ENCODE results near the gene FGD6. TPM values are rescaled to one million over a fixed set of nuclear protein-coding genes. Genes with fewer than 3 reads are reported as not detected.
"Not testable (repeated sequence)": the region's sequence is repeated elsewhere in the genome, so short reads cannot be mapped to it uniquely, and the experiment has no call there.

The FGD6 gene
- total RNA-seq, 2 donors from 2014 or later = 9.9 to 13.9 TPM

GRCh38 chr12:95237315-95237714 lies 20.0 kb upstream of the FGD6 start:
- DNase-seq (ENCODE audit: low spot score) = no peak
- Histone ChIP-seq H3K27me3 (replicated peaks; ENCODE audit: insufficient read depth) (no peaks in the 10 kb centered on the region), H3K4me3 (no peak overlapping the region), H3K9me3 (no peaks in the 10 kb centered on the region), H3K27ac (no peak overlapping the region), H3K36me3 (no peaks in the 10 kb centered on the region), H3K4me1 (replicated peaks) (no peaks in the 10 kb centered on the region)
- TF ChIP-seq, protein P1, sequence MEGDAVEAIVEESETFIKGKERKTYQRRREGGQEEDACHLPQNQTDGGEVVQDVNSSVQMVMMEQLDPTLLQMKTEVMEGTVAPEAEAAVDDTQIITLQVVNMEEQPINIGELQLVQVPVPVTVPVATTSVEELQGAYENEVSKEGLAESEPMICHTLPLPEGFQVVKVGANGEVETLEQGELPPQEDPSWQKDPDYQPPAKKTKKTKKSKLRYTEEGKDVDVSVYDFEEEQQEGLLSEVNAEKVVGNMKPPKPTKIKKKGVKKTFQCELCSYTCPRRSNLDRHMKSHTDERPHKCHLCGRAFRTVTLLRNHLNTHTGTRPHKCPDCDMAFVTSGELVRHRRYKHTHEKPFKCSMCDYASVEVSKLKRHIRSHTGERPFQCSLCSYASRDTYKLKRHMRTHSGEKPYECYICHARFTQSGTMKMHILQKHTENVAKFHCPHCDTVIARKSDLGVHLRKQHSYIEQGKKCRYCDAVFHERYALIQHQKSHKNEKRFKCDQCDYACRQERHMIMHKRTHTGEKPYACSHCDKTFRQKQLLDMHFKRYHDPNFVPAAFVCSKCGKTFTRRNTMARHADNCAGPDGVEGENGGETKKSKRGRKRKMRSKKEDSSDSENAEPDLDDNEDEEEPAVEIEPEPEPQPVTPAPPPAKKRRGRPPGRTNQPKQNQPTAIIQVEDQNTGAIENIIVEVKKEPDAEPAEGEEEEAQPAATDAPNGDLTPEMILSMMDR (IDR thresholded peaks at IDR 0.05) = no peak
- TF ChIP-seq POLR2A (IDR thresholded peaks at IDR 0.05) = no peak
- WGBS = 69% methylated on average over 1 of the region's 1 CpG
- intact Hi-C loops (cut with DNase I) = no loop called here

GRCh38 chr12:95235621-95236020 lies 18.4 kb upstream of the FGD6 start:
- DNase-seq (ENCODE audit: low spot score); H3K27ac ChIP-seq; H3K4me1 ChIP-seq (replicated peaks); H3K9me3 ChIP-seq; H3K36me3 ChIP-seq; H3K4me3 ChIP-seq; intact Hi-C loops (cut with DNase I); H3K27me3 ChIP-seq (replicated peaks; ENCODE audit: insufficient read depth): not testable (repeated sequence)
- WGBS = 96% methylated on average over 21 of the region's 31 CpGs

GRCh38 chr12:95234187-95234586 lies 16.9 kb upstream of the FGD6 start:
- H3K36me3 ChIP-seq; intact Hi-C loops (cut with DNase I); DNase-seq (ENCODE audit: low spot score); H3K4me1 ChIP-seq (replicated peaks); H3K9me3 ChIP-seq; H3K27ac ChIP-seq; H3K4me3 ChIP-seq; H3K27me3 ChIP-seq (replicated peaks; ENCODE audit: insufficient read depth): not testable (repeated sequence)
- 98% methylated on average over 14 of the region's 14 CpGs for WGBS

- Histone ChIP-seq H3K4me3 (no peak overlapping the region), H3K27me3 (replicated peaks; ENCODE audit: insufficient read depth) (no peaks in the 10 kb centered on the region), H3K9me3 (no peaks in the 10 kb centered on the region), H3K27ac (no peak overlapping the region), H3K36me3 (no peaks in the 10 kb centered on the region), H3K4me1 (replicated peaks) (no peaks in the 10 kb centered on the region)
- intact Hi-C loops (cut with DNase I) = no loop called here
- DNase-seq (ENCODE audit: low spot score) = no peak
- TF ChIP-seq, protein P1 (IDR thresholded peaks at IDR 0.05) = no peak
- TF ChIP-seq POLR2A (IDR thresholded peaks at IDR 0.05) (no peak), POLR2AphosphoS5 (IDR thresholded peaks at IDR 0.05) (no peak)
- WGBS = 49% methylated on average over 2 of the region's 2 CpGs
Measured at GRCh38 chr12:95231190-95231589, 13.9 kb upstream of the FGD6 start.

GRCh38 chr12:95230313-95230712 lies 13.0 kb upstream of the FGD6 start:
- no peaks in the 10 kb centered on the region for H3K27me3 ChIP-seq (replicated peaks; ENCODE audit: insufficient read depth)
- DNase-seq (ENCODE audit: low spot score) = no peak
- no peak overlapping the region for H3K4me3 ChIP-seq
- intact Hi-C loops (cut with DNase I) = no loop called here
- no peaks in the 10 kb centered on the region for H3K9me3 ChIP-seq
- H3K36me3 ChIP-seq = no peaks in the 10 kb centered on the region
- TF ChIP-seq, protein P1 (IDR thresholded peaks at IDR 0.05) = no peak
- no peak for TF ChIP-seq POLR2A (IDR thresholded peaks at IDR 0.05)
- TF ChIP-seq POLR2AphosphoS5 (IDR thresholded peaks at IDR 0.05) = no peak
- no peak overlapping the region for H3K27ac ChIP-seq
- H3K4me1 ChIP-seq (replicated peaks) = no peaks in the 10 kb centered on the region

DNA sequence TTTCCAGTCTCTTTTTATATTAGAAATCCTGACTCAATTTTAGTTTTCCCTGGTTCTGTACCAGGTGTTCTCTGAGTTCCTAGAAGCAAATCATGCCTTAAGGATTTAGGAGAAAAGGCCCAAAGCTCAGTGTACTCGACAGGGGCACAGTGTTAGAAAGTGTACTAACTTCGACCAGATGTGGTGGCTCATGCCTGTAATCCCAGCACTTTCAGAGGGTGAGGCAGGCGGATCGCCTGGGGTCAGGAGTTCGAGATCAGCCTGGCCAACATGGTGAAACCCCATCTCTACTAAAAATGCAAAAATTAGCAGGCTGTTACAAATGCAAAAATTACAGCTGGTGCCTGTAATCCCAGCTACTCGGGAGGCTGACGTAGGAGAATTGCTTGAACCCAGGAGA lies 12.4 kb upstream of the FGD6 start:
- intact Hi-C loops (cut with DNase I) = no loop called here
- WGBS = 84% methylated on average over 7 of the region's 7 CpGs

More for the DNA sequence above, 12.4 kb upstream of the FGD6 start:
- H3K9me3 ChIP-seq = no peaks in the 10 kb centered on the region
- H3K27ac ChIP-seq = no peak overlapping the region
- H3K4me3 ChIP-seq = no peak overlapping the region
- DNase-seq (ENCODE audit: low spot score) = no peak
- H3K4me1 ChIP-seq (replicated peaks) = no peaks in the 10 kb centered on the region
- H3K27me3 ChIP-seq (replicated peaks; ENCODE audit: insufficient read depth) = no peaks in the 10 kb centered on the region
- TF ChIP-seq POLR2A (IDR thresholded peaks at IDR 0.05) = no peak
- TF ChIP-seq, protein P1 (IDR thresholded peaks at IDR 0.05) = no peak
- TF ChIP-seq POLR2AphosphoS5 (IDR thresholded peaks at IDR 0.05) = no peak
- peaks cover 0 to 4% of the 10 kb centered on the region in 2 donors for H3K36me3 ChIP-seq
